ENCODE data around the gene ADGRF1.

Gene ADGRF1

DNA sequence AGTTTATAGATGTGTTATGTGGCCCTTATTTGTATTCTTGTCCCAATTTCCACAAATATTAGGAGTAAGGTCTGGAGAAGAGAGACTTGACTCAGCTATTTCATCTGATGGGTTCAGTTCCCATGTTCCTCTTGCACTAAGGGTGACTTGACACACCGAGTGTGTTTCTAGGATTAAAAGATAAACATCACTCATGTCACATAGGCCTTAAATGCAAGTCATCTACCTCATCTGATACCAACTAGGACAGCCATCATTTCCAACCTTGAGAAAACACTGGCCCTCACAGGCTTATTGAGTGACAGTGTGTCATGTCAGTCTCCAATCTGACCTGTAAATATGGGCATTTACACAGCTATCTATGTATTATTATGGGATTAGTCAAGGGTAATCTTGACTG, 67.3 kb downstream of the ADGRF1 start:
- no peak for DNase-seq

DNA sequence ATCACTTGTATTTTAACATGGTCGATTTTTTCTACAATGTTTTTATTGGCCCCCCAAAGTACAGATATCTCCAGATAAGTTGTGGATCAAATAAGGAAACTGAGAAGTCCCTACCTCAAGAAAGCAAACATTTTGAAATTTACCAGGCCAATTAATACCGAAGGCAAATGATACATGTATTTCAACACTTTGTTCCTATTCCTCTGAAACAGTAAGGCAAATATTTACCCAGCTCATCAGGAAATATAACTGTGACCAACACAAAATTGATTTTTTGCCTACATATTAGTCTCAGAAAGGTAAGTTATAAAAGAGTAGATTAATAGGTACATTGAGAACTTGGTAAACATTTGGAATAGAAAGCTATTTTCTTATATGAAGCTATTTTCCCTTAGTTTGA, 69.1 kb downstream of the ADGRF1 start:
- no peak for DNase-seq

DNA sequence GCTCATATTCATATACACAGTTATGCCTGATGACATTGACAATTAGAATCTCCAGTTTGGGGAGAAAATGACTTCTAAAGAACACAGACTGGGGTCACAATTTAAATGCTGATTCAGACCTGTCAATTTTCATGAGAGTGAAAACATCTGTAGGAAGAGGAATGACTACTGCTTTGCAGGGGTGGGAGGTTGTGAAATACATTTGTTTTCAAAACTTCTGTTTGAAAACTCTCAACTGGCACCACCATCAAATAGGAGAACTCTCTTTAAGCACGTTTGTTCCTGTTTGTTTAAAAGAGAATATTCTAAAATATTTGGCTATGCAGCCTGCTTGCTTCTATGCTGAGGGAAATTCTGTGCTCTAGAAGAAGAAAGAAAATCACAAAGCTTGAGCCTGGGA, 69.6 kb downstream of the ADGRF1 start:
- no peak for DNase-seq

DNA sequence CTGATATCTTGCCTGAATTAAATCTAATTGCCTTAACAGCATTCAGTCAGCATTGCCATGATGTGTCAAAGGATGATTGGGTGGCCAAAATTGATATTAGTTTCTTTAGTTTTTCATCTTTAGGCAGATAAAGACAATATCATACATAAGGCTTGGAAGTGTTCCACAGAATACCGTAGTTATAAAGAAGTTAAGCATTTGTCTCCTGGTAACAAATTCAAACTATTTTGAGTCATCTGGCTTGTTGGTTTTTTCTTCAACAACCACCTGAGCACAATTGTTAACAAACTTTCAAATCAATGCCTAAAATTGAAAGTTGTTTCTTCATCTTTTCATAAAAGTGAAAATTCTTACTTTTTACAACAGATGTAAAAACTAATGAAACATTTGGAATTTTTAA, 72.9 kb downstream of the ADGRF1 start:
- DNase-seq, result no peak

DNA sequence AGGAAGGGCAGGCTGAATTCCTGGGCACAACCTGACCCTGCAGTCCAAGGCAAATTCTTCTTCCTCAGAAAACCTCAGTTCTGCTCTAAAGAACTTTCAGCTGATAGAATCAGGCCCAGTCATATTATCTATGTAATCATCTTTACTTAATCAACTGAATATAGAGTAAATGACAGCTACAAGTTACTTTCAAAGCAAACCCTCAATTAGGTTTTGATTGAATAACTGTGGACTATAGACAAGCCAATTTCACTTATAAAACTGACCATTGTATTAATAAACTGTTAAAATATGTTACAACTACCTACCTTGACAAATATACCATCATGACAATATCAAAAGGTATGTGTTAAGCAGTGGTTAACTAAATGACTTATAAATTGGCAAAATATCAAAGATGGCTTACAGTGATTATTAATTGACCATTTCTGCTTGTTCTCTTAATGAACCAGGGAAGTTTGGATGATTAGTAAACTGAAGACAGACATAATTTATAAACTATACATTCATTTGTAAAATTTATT, 74.2 kb downstream of the ADGRF1 start:
- no peak for DNase-seq

DNA sequence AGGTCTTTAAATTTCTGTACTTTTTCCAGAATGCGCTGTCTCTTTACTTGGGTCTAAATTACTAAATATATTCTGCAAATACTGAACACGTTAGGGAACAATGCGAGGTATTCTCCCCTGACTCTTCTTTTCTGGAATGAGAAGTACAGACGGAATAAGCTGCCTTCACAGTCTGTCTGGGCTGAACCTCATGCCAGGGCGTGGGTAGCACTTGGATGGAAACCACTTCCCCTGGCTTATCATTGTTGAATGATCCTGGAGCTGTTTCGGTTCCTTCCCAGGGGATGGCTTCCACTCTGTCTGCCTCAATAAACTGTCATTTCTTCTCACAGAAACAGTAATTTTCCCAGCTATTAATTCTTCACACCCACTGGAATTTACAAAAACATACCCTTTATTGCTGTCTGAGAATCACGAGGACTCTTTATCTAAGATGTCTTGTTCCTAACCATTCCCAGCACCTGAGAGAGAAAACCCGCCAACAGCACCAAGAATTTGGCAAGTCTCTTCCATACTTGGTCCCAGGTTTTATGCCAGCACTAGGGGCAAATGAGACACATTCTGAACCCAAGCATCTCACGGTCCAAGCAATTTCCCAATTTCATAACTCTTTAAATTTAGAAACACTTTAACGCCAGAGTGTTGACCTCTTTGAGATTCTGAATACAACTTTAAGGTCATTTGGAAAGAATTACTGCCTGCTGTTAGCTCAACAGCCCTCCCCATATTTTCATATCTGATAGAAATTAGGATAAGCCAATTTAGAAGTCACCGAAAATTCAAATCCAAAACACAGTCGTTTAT, 77.2 kb downstream of the ADGRF1 start:
- no peak for DNase-seq

DNA sequence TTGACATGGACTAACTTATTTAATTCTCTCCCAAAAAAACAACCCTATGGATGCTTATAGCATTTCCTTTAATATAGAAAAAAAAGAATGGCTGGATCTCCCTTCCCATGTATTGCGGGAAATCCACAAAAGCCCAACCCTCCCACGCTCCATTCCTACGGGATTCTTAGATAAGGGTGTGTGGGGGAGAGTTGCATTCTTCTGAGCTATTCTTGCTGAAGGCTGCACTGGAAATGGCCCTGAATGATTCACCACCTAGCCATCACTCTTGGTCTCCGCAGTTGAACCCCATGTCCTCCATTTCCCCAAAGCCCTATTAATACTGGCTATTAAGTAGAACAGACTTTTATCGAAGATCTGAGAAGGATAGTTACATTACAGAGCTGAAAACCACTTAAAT, 78.5 kb downstream of the ADGRF1 start:
- no peak for DNase-seq

DNA sequence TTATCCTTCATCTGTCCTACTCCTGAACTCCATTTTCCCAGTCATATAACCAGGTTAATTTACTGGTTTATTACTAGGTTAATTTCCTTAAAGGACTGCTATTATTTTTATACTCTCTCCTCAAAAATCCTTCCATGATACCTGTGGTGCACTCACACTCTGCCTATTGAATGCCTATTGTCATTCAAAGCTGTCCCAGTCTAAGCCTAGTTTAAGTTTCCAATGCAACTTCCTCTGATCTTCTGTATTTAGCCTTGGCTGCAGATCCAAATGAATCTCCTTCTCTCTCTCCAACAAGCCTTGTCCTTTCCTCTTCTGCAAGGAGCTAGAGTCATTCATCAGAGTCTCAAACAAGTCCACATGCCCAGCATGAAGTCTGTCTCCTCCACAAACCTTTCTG, 79.1 kb downstream of the ADGRF1 start:
- no peak for DNase-seq

DNA sequence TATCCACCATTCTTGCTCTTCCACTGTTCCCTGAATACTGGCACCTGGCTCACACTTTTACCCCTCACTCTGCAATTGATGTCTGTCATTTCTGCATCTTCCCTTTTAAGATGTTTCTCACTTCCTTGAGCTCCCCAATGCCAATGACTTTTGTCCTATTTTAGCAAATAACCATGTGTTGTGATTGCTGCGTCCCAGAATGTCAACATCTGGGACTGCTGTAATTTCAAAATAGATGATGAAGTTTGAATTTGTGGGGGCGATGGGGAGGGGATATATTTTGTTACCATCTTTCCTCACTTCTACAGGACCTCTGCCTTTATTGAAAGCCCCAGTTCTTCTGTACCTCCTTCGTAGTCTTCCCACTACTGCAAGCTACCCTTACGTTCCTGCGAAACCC, 80.4 kb downstream of the ADGRF1 start:
- DNase-seq, result no peak

DNA sequence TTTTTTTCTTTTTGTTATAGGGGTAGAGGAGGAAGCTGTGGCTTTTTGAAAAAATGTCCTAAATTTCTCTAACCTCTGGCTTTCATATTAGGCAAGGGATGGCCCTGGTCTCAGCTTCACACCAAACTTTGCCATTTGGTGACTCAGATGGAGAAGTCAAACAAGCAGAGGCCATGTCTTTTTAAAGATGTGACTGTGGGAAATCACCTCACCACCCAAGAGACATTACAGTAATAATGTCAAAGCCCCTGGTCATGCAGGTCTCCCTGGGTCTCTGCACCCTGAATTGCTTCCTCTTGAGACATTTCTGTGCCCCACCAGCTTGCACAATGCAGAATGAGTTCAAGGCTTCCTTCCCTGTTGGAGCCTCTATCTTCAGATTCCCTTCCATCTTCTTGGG, 80.9 kb downstream of the ADGRF1 start:
- no peak for DNase-seq

DNA sequence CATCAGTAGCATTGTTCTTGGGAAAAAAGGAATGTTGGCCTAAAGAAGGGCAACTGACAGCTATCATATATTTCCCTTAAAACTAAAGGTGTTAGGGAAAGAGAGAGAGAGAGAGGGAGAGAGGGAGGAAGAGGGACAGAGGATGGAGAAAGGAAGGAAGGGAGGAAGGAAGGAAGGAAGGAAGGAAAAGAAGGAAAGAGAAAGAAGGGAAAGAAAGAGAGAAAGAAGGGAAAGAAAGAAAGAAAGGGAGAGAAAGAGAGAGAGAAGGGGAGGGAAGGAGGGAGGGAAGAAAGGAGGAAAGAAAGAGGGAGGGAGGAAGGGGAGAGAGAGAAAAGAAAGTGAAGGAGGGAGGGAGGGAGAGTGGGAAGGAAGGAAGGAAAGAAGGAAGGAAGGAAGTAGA, 82.7 kb downstream of the ADGRF1 start:
- DNase-seq, result no peak

DNA sequence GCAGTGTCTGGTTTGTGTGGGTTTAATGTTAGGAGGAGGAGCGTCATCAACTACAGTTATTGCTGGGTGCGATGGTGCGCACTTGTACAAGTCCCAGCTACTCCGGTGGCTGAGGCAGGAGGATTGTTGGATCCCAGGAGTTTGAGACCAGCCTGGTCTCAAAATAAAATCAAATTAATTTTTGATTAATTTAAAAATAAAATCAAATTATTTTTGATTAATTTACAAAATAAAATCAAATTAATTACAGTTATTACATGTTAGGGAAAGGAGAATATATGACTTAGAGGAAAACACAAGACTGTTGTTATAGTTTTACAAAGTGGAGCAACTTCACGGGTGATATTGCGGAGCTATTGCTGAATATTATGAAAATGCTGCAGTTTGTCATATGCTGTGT, 85.7 kb downstream of the ADGRF1 start:
- DNase-seq, result no peak

DNA sequence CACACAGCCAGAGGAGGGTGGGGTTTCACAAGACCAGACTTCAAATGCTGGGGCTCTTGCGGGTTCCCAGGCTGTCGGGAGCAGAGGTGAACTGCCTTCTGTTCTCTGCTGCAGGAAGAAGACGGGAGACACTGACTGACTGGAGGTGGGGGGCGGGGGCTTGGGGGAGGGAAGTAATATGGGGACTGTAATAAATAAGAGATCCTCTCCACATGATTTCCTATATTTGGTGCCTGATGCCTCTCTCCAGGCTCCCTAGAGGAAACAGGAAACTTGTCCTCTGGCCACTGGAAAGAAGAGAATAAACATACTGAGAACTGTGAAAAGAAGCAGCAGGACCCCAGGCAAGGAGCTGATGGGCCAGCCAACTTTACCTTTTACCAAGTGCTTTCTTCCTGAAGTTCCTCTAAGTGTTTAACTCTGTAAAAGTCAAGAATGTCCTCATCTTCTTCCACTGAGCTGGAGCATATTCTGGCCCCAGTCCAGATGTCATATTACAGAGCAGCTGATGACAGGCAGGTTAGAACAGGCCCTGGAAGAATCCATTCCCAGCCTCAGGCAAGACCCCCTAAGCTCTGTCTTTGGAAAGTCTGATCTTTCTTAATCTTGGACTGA, 87.2 kb downstream of the ADGRF1 start:
- DNase-seq, result no peak

DNA sequence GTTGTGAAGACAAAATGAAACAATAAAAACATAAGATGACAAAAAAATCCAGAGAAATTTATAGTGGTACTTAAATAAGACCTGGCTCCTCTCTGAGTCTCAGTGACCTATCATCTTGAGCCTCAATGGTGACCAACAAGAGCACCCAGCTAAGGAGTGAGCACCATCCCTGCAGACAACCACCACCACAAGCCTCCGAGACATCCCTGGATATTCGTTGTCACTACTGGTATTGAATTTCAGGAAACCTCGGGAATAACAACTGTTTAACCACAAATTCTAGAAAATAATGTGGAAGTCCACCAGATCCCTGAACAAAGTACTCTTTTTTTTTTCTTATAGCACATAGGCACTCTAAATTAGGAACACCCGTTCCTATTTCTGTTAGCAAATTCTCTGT, 88.2 kb downstream of the ADGRF1 start:
- DNase-seq, result no peak

DNA sequence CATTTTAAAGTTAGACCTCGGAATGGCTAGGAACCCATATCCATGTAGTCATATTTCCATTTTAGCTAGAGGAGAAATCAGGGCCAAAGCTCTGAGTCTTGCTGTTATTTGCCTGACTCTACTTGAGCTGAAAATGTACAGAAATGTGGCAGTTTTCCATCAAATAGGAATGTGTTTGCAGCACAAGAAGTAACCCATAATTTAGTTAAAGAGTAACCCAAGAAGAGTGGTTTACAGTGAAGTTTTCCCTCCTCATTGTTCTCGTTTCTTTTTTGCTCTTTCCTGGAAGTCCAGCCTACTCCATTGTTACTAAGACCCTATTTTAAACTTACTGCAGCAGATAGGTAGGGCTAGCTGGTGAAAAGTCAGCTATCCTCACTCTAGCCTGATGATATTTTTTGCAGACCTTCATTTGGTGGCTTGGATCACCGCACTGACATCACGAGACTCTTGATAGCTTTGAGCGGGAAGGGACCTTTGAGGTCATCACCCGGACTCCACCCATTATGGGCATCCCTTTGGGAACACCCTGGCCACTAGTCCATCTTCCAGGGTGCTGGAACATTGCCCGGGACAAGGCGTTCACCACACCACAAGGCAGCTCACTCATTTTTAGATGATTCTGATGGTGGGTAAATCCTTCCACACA, 92.4 kb downstream of the ADGRF1 start:
- DNase-seq, result no peak

DNA sequence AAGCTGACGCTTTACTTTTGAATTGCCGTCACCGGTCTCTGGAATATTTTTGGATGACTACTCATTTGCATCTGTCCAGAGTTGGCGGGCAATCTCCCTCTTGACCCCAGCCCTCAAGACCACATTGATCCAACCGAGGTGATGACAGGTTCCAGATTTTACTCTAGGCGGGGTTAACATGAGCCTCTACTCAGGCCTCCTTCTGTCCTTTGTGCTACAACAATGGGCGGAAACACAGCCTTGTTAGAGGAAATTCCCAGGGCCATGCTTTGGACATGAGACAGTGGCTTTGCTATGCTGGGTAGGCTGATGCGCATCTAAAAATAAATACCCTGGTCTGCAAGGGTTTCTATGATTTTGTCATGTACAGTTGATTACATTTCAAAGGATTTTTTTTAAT, 93.4 kb downstream of the ADGRF1 start:
- DNase-seq, result no peak
